Motor neuron (in vitro differentiated cells): ENCODE results near the gene MACROD2. TPM values are rescaled to one million over a fixed set of nuclear protein-coding genes. Genes with fewer than 3 reads are reported as not detected.

Source experiments
- ATAC-seq, 8 experiments: fragments of 200-7000 bp; cut with Tn5 transposase; replicated peaks in 6 of 8; 2 replicates each; pipeline ENCODE4 v1.8.0; 2021; ENCODE audit warnings: mild to moderate bottlenecking in 8 of 8, moderate library complexity in 8 of 8
- H3K27ac ChIP-seq, 2 donors: fragments of 250-450 bp; sonication (Bioruptor Pico); 2 replicates each; pipeline ENCODE4 v1.9.0; 2021; ENCODE audit warnings: antibody characterized with exemption in 2 of 2, mild to moderate bottlenecking in 2 of 2, moderate library complexity in 1 of 2
- H3K4me1 ChIP-seq, 2 donors: fragments of 250-450 bp; sonication (Bioruptor Pico); replicated peaks in 1 of 2; 2 replicates each; pipeline ENCODE4 v1.6.1; 2021; ENCODE audit warnings: antibody characterized with exemption in 2 of 2, mild to moderate bottlenecking in 2 of 2, moderate library complexity in 1 of 2
- H3K4me3 ChIP-seq, 5 donors: fragments of 250-450 bp; sonication (Bioruptor Pico); 2 replicates each; pipeline ENCODE4 v1.9.0; 2021; ENCODE audit warnings: antibody characterized with exemption in 5 of 5, mild to moderate bottlenecking in 5 of 5, moderate library complexity in 4 of 5
- WGBS, 10 experiments: fragments of 450-650 bp; shearing (Covaris generic); methylation state at CpG; one replicate each; pipeline ENCODE4 v1.0.0; 2022; 5-methylcytosine and 5-hydroxymethylcytosine counted together
- in situ Hi-C, 9 experiments: fragments of 400-800 bp; cut with MboI; loops; one replicate each; pipeline ENCODE4 v1.15.0; 2021; ENCODE audit warnings: low sequenced_read_pairs in 9 of 9, low pct_unique_long_range_greater_than_20kb in 2 of 9; ENCODE audit not compliant: unreplicated experiment in 9 of 9
- total RNA-seq, 8 experiments: library from RNA; unstranded; fragments of 300-600 nt; gene quantifications; 2 replicates each; pipeline versions ENCODE4 v1.2.3 to v1.2.4, GENCODE V29; 2022

MACROD2 gene
- total RNA-seq, 8 experiments from 2014 or later: 4.3 to 24.9 (median 10.4) TPM

- Histone ChIP-seq H3K4me3 (no peak overlapping the region), H3K4me1 (no peaks in the 10 kb centered on the region), H3K27ac (no peak overlapping the region)
- no peak for ATAC-seq
- in situ Hi-C loops: no loop called here
- 0 to 83% (median 71%) methylated on average over 2 of the region's 2 CpGs; no CpG with 5 or more reads in 5 of the 10 experiments for WGBS, 10 experiments
Measured at GRCh38 chr20:15154070-15154469, 1158.8 kb downstream of the MACROD2 start.

GRCh38 chr20:15155848-15156401, 1160.6 kb downstream of the MACROD2 start:
- Histone ChIP-seq H3K27ac (no peak overlapping the region), H3K4me3 (no peak overlapping the region), H3K4me1 (no peaks in the 10 kb centered on the region)
- ATAC-seq: peak in 1 of 8 experiments; percentile 29
- in situ Hi-C loops: no loop called here

GRCh38 chr20:15158533-15158932, 1163.2 kb downstream of the MACROD2 start:
- in situ Hi-C loops: no loop called here

GRCh38 chr20:15162079-15162647, 1166.8 kb downstream of the MACROD2 start:
- Histone ChIP-seq H3K4me1 (no peaks in the 10 kb centered on the region), H3K4me3 (no peak overlapping the region), H3K27ac (no peak overlapping the region)
- 41 to 90% (median 78%) methylated on average over 4 to 6 of the region's 6 CpGs for WGBS, 10 experiments
- in situ Hi-C loops: no loop called here
- no peak for ATAC-seq

More at GRCh38 chr20:15158533-15158932, 1163.2 kb downstream of the MACROD2 start:
- WGBS, 10 experiments: 13 to 82% (median 43%) methylated on average over 1 to 2 of the region's 2 CpGs; no CpG with 5 or more reads in 2 of the 10 experiments
- Histone ChIP-seq H3K27ac (no peak overlapping the region), H3K4me1 (no peaks in the 10 kb centered on the region), H3K4me3 (no peak overlapping the region)
- ATAC-seq: peak in 4 of 8 experiments; percentile 7 to 73 (median 46)

- Histone ChIP-seq H3K4me3 (no peak overlapping the region), H3K27ac (no peak overlapping the region), H3K4me1 (no peaks in the 10 kb centered on the region)
- ATAC-seq: no peak
- in situ Hi-C loops: no loop called here
Measured at GRCh38 chr20:15163632-15164031, 1168.3 kb downstream of the MACROD2 start.

GRCh38 chr20:15164726-15165125, 1169.4 kb downstream of the MACROD2 start:
- Histone ChIP-seq H3K27ac (no peak overlapping the region), H3K4me3 (no peak overlapping the region), H3K4me1 (no peaks in the 10 kb centered on the region)
- 43 to 100% (median 95%) methylated on average over 1 of the region's 1 CpG; no CpG with 5 or more reads in 1 of the 10 experiments for WGBS, 10 experiments
- ATAC-seq: no peak
- in situ Hi-C loops: no loop called here

- Histone ChIP-seq H3K4me1 (no peaks in the 10 kb centered on the region), H3K27ac (no peak overlapping the region), H3K4me3 (no peak overlapping the region)
- ATAC-seq: no peak
- in situ Hi-C loops: no loop called here
Measured at GRCh38 chr20:15166744-15167143, 1171.4 kb downstream of the MACROD2 start.

GRCh38 chr20:15171016-15171415, 1175.7 kb downstream of the MACROD2 start:
- in situ Hi-C loops: no loop called here
- ATAC-seq: no peak
- 0 to 92% (median 61%) methylated on average over 2 to 3 of the region's 3 CpGs; no CpG with 5 or more reads in 3 of the 10 experiments for WGBS, 10 experiments

GRCh38 chr20:15176929-15177328, 1181.6 kb downstream of the MACROD2 start:
- H3K27ac ChIP-seq: no peak overlapping the region
- in situ Hi-C loops: no loop called here
- H3K4me1 ChIP-seq: peaks cover 0 to 3% of the 10 kb centered on the region in 2 donors
- H3K4me3 ChIP-seq: no peak overlapping the region
- WGBS, 10 experiments: 90 to 100% (median 100%) methylated on average over 1 to 3 of the region's 4 CpGs; no CpG with 5 or more reads in 6 of the 10 experiments
- ATAC-seq: no peak

More at GRCh38 chr20:15171016-15171415, 1175.7 kb downstream of the MACROD2 start:
- Histone ChIP-seq H3K4me1 (no peaks in the 10 kb centered on the region), H3K4me3 (no peak overlapping the region), H3K27ac (no peak overlapping the region)

GRCh38 chr20:15178581-15178980, 1183.3 kb downstream of the MACROD2 start:
- in situ Hi-C loops: no loop called here
- no peak overlapping the region for H3K4me3 ChIP-seq
- no peak overlapping the region for H3K27ac ChIP-seq
- ATAC-seq: no peak
- peaks cover 0 to 9% of the 10 kb centered on the region in 2 donors for H3K4me1 ChIP-seq

- in situ Hi-C loops: no loop called here
- WGBS, 10 experiments: 57 to 100% (median 84%) methylated on average over 1 to 2 of the region's 2 CpGs; no CpG with 5 or more reads in 4 of the 10 experiments
- Histone ChIP-seq H3K4me3 (no peak overlapping the region), H3K27ac (no peak overlapping the region), H3K4me1 (peaks cover 0 to 9% of the 10 kb centered on the region in 2 donors)
- no peak for ATAC-seq
Measured at GRCh38 chr20:15179381-15179780, 1184.1 kb downstream of the MACROD2 start.

- no peak for ATAC-seq
- no peak overlapping the region for H3K4me3 ChIP-seq
- no peak overlapping the region for H3K27ac ChIP-seq
- 46 to 100% (median 85%) methylated on average over 1 to 3 of the region's 3 CpGs; no CpG with 5 or more reads in 1 of the 10 experiments for WGBS, 10 experiments
- H3K4me1 ChIP-seq: peaks cover 0 to 9% of the 10 kb centered on the region in 2 donors
- in situ Hi-C loops: no loop called here
Measured at GRCh38 chr20:15179781-15180180, 1184.5 kb downstream of the MACROD2 start.

- Histone ChIP-seq H3K4me1 (peaks cover 0 to 26% of the 10 kb centered on the region in 2 donors), H3K4me3 (no peak overlapping the region), H3K27ac (no peak overlapping the region)
- in situ Hi-C loops: no loop called here
- ATAC-seq: no peak
- 29 to 89% (median 61%) methylated on average over 2 to 3 of the region's 3 CpGs for WGBS, 10 experiments
Measured at GRCh38 chr20:15185322-15185721, 1190.0 kb downstream of the MACROD2 start.

GRCh38 chr20:15185913-15186312, 1190.6 kb downstream of the MACROD2 start:
- Histone ChIP-seq H3K4me1 (peaks cover 0 to 27% of the 10 kb centered on the region in 2 donors), H3K27ac (no peak overlapping the region), H3K4me3 (no peak overlapping the region)
- in situ Hi-C loops: no loop called here
- WGBS, 10 experiments: 0 to 100% (median 66%) methylated on average over 1 to 2 of the region's 2 CpGs
- ATAC-seq: no peak
